ENCODE measurements around the gene ANKRD44.

The ANKRD44 gene

GRCh38 chr2:197200051-197200761, 110.4 kb downstream of the ANKRD44 start:
- TF ChIP-seq GATA3 (IDR thresholded peaks at IDR 0.05; ENCODE audit: low read depth, low read length) (no peak), GATA2 (IDR thresholded peaks at IDR 0.05; ENCODE audit: low read depth, low read length) (no peak)

- no peak for TF ChIP-seq GATA3 (IDR thresholded peaks at IDR 0.05; ENCODE audit: low read depth, low read length)
- TF ChIP-seq GATA2 (IDR thresholded peaks at IDR 0.05; ENCODE audit: low read depth, low read length), result no peak
Measured at GRCh38 chr2:197198890-197199289, 111.7 kb downstream of the ANKRD44 start.

- TF ChIP-seq GATA3 (IDR thresholded peaks at IDR 0.05; ENCODE audit: low read depth, low read length) (no peak), GATA2 (IDR thresholded peaks at IDR 0.05; ENCODE audit: low read depth, low read length) (no peak)
Measured at GRCh38 chr2:197197895-197198311, 112.7 kb downstream of the ANKRD44 start.

GRCh38 chr2:197196541-197197180, 113.9 kb downstream of the ANKRD44 start:
- no peak for TF ChIP-seq GATA3 (IDR thresholded peaks at IDR 0.05; ENCODE audit: low read depth, low read length)
- TF ChIP-seq GATA2 (IDR thresholded peaks at IDR 0.05; ENCODE audit: low read depth, low read length), result no peak

GRCh38 chr2:197195518-197195917, 115.1 kb downstream of the ANKRD44 start:
- TF ChIP-seq GATA2 (IDR thresholded peaks at IDR 0.05; ENCODE audit: low read depth, low read length), result no peak
- no peak for TF ChIP-seq GATA3 (IDR thresholded peaks at IDR 0.05; ENCODE audit: low read depth, low read length)

GRCh38 chr2:197191940-197192322, 118.6 kb downstream of the ANKRD44 start:
- TF ChIP-seq GATA2 (IDR thresholded peaks at IDR 0.05; ENCODE audit: low read depth, low read length) (no peak), GATA3 (IDR thresholded peaks at IDR 0.05; ENCODE audit: low read depth, low read length) (no peak)

- TF ChIP-seq GATA3 (IDR thresholded peaks at IDR 0.05; ENCODE audit: low read depth, low read length), result no peak
- no peak for TF ChIP-seq GATA2 (IDR thresholded peaks at IDR 0.05; ENCODE audit: low read depth, low read length)
Measured at GRCh38 chr2:197191177-197191939, 119.2 kb downstream of the ANKRD44 start.

GRCh38 chr2:197190100-197190432, 120.5 kb downstream of the ANKRD44 start:
- TF ChIP-seq GATA3 (IDR thresholded peaks at IDR 0.05; ENCODE audit: low read depth, low read length) (no peak), GATA2 (IDR thresholded peaks at IDR 0.05; ENCODE audit: low read depth, low read length) (no peak)

GRCh38 chr2:197189426-197190099, 121.0 kb downstream of the ANKRD44 start:
- TF ChIP-seq GATA2 (IDR thresholded peaks at IDR 0.05; ENCODE audit: low read depth, low read length) (no peak), GATA3 (IDR thresholded peaks at IDR 0.05; ENCODE audit: low read depth, low read length) (no peak)

- TF ChIP-seq GATA3 (IDR thresholded peaks at IDR 0.05; ENCODE audit: low read depth, low read length) (no peak), GATA2 (IDR thresholded peaks at IDR 0.05; ENCODE audit: low read depth, low read length) (no peak)
Measured at GRCh38 chr2:197185676-197186075, 124.9 kb downstream of the ANKRD44 start.

GRCh38 chr2:197184959-197185586, 125.5 kb downstream of the ANKRD44 start:
- TF ChIP-seq GATA2 (IDR thresholded peaks at IDR 0.05; ENCODE audit: low read depth, low read length) (no peak), GATA3 (IDR thresholded peaks at IDR 0.05; ENCODE audit: low read depth, low read length) (no peak)

GRCh38 chr2:197183355-197183754, 127.2 kb downstream of the ANKRD44 start:
- TF ChIP-seq GATA2 (IDR thresholded peaks at IDR 0.05; ENCODE audit: low read depth, low read length), result no peak
- TF ChIP-seq GATA3 (IDR thresholded peaks at IDR 0.05; ENCODE audit: low read depth, low read length), result no peak

GRCh38 chr2:197182668-197183067, 127.9 kb downstream of the ANKRD44 start:
- TF ChIP-seq GATA2 (IDR thresholded peaks at IDR 0.05; ENCODE audit: low read depth, low read length), result no peak
- TF ChIP-seq GATA3 (IDR thresholded peaks at IDR 0.05; ENCODE audit: low read depth, low read length), result no peak

GRCh38 chr2:197181491-197181890, 129.1 kb downstream of the ANKRD44 start:
- TF ChIP-seq GATA3 (IDR thresholded peaks at IDR 0.05; ENCODE audit: low read depth, low read length), result no peak
- TF ChIP-seq GATA2 (IDR thresholded peaks at IDR 0.05; ENCODE audit: low read depth, low read length), result no peak
